NT2/D1 (cell line): ENCODE data around the gene PKDCC.

Experiments
- SUZ12 ChIP-seq: IDR thresholded peaks from 2 replicates; pipeline ENCODE4 v1.6.1; 2011; ENCODE audit not compliant: insufficient read length, insufficient read depth; ENCODE audit errors: extremely low read depth
- YY1 ChIP-seq: IDR thresholded peaks from 2 replicates; pipeline ENCODE4 v1.6.1; 2011; ENCODE audit not compliant: insufficient read length, insufficient read depth
- ZNF274 ChIP-seq: IDR thresholded peaks from 2 replicates; pipeline ENCODE4 v1.6.1; 2011; ENCODE audit warnings: mild to moderate bottlenecking, low read depth, low read length

DNA sequence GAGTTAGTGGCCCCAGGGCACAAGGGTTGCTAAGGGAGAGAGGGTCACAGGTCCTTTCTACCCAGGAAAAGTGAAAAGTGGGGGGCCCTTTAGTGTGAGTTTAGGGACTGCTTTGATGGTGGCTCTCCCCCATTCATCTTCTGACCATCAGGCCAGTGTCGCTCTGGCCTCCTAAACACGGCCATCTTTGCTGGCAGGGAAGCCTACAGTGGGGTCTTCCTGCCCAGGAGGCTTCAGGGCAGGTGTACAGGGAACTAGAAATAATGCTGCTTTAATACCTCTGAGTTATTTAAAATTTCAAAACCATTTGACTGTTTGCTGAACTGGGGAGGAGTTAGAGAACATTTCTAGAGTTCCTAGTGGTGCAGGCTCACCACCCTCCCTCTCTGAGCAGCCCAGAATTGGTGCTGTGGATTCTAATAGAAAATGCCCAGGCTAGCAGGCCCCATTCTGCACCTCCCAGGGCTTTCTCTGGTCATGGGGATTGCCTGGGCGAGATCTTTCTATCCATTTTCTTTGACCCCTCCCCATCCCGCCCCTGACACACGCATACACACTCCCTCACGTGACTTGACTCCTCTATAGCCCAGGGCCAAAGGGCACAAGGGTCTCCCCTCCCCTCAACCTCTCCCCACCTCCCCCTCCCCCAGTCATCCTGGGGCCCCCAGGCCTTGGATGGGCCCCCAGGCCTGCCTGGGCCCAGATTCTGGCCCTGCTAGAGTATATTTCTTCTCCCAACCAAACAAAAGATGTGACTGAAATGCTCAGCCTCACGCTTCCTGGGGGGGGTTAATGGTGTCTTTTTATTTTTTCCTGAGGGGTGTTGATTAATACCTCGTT, 3.1 kb downstream of the PKDCC start:
- TF ChIP-seq YY1 (no peak), SUZ12 (no peak), ZNF274 (no peak)
